Smooth muscle cell (in vitro differentiated cells): Measurements from ENCODE around the gene ULK2. TPM values are rescaled to one million over a fixed set of nuclear protein-coding genes. Genes with fewer than 3 reads are reported as not detected.

Experiments
- DNase-seq: peaks from one replicate; lab custom pipeline; 2025; ENCODE audit not compliant: unreplicated experiment; lab: John Stamatoyannopoulos, UW
- H2AFZ ChIP-seq: fragments of 200-600 bp; sonication (generic); 2 replicates; pipeline ENCODE4 v1.6.0; 2016; ENCODE audit warnings: antibody characterized with exemption, low read depth, mild to moderate bottlenecking
- H3F3A ChIP-seq: fragments of 200-600 bp; sonication (generic); 2 replicates; pipeline ENCODE4 v1.6.0; 2017; ENCODE audit warnings: antibody characterized with exemption, low read depth
- H3K27ac ChIP-seq: fragments of 200-600 bp; sonication (generic); 2 replicates; pipeline ENCODE4 v1.5.1; 2016; ENCODE audit warnings: low read depth, mild to moderate bottlenecking
- H3K27me3 ChIP-seq: fragments of 200-600 bp; sonication (generic); 2 replicates; pipeline ENCODE4 v1.6.1; 2016; ENCODE audit warnings: low read depth, mild to moderate bottlenecking
- H3K36me3 ChIP-seq: fragments of 200-600 bp; sonication (generic); 2 replicates; pipeline ENCODE4 v1.5.1; 2016; ENCODE audit warnings: low read depth
- H3K4me1 ChIP-seq: fragments of 200-600 bp; sonication (generic); 2 replicates; pipeline ENCODE4 v1.5.1; 2016; ENCODE audit warnings: low read depth
- H3K4me2 ChIP-seq: fragments of 200-600 bp; sonication (generic); 2 replicates; pipeline ENCODE4 v1.6.0; 2016; ENCODE audit warnings: mild to moderate bottlenecking
- H3K4me3 ChIP-seq: fragments of 200-600 bp; sonication (generic); 2 replicates; pipeline ENCODE4 v1.5.1; 2016; ENCODE audit warnings: mild to moderate bottlenecking
- H3K79me2 ChIP-seq: fragments of 200-600 bp; sonication (generic); 2 replicates; pipeline ENCODE4 v1.6.0; 2016; ENCODE audit warnings: low read depth, mild to moderate bottlenecking
- H3K9ac ChIP-seq: fragments of 200-600 bp; sonication (generic); 2 replicates; pipeline ENCODE4 v1.6.0; 2016; ENCODE audit warnings: low read depth
- H3K9me3 ChIP-seq: fragments of 200-600 bp; sonication (generic); replicated peaks from 2 replicates; pipeline ENCODE4 v1.5.1; 2016; ENCODE audit warnings: low read depth
- H4K20me1 ChIP-seq: fragments of 200-600 bp; sonication (generic); 2 replicates; pipeline ENCODE4 v1.6.0; 2016; ENCODE audit warnings: low read depth
- CTCF ChIP-seq: fragments of 200-600 bp; sonication (generic); IDR thresholded peaks from 2 replicates; pipeline ENCODE4 v1.5.1; 2017; ENCODE audit warnings: borderline replicate concordance, mild to moderate bottlenecking, antibody characterized with exemption; ENCODE audit not compliant: insufficient read depth, poor library complexity, severe bottlenecking
- WGBS: methylation state at CpG from one replicate; pipeline ENCODE4 v1.1.7; 2016; ENCODE audit warnings: low lambda C conversion rate; 5-methylcytosine and 5-hydroxymethylcytosine counted together
- polyA plus RNA-seq: library from polyadenylated mRNA; unstranded; fragments of >200 nt; fragmentation: Nextera tagmentation; extraction: Ambion mirVana; gene quantifications from 2 replicates; pipeline ENCODE4 v1.2.1, GENCODE V29; 2016
- total RNA-seq: library from RNA; depleted of rRNA; stranded (reverse); fragments of >200 nt; gene quantifications from 2 replicates; pipeline ENCODE4 v1.2.3, GENCODE V29; 2014

ULK2 gene
- total and polyA plus RNA-seq, 2 experiments from 2014 or later: 9.7 to 24.0 TPM

- DNase-seq: no peak
- no peak for TF ChIP-seq CTCF
- WGBS: 79% methylated on average over 15 of the region's 15 CpGs
- H3K9me3 ChIP-seq: no peaks in the 10 kb centered on the region
- H3K4me1 ChIP-seq: no peaks in the 10 kb centered on the region
- H3K36me3 ChIP-seq: no peaks in the 10 kb centered on the region
- no peak overlapping the region for H3K4me2 ChIP-seq
- H3K27ac ChIP-seq: no peak overlapping the region
- H3K9ac ChIP-seq: no peak overlapping the region
- no peaks in the 10 kb centered on the region for H3K27me3 ChIP-seq
- H3F3A ChIP-seq: no peaks in the 10 kb centered on the region
- no peaks in the 10 kb centered on the region for H4K20me1 ChIP-seq
- no peak overlapping the region for H3K4me3 ChIP-seq
- no peak overlapping the region for H2AFZ ChIP-seq
- H3K79me2 ChIP-seq: no peaks in the 10 kb centered on the region
These were observed 130.2 kb downstream of the ULK2 start for GRCh38 chr17:19737305-19738072.

GRCh38 chr17:19736071-19736470 lies 131.7 kb downstream of the ULK2 start:
- no peak for TF ChIP-seq CTCF
- Histone ChIP-seq H4K20me1 (no peaks in the 10 kb centered on the region), H3F3A (no peaks in the 10 kb centered on the region), H3K9me3 (no peaks in the 10 kb centered on the region), H3K27me3 (no peaks in the 10 kb centered on the region), H3K4me2 (no peak overlapping the region), H3K36me3 (no peaks in the 10 kb centered on the region), H3K27ac (no peak overlapping the region), H3K4me3 (no peak overlapping the region), H2AFZ (no peak overlapping the region), H3K79me2 (no peaks in the 10 kb centered on the region), H3K4me1 (no peaks in the 10 kb centered on the region), H3K9ac (no peak overlapping the region)
- 82% methylated on average over 11 of the region's 11 CpGs for WGBS
- no peak for DNase-seq

- Histone ChIP-seq H3K9ac (no peak overlapping the region), H4K20me1 (no peaks in the 10 kb centered on the region), H3K4me3 (no peak overlapping the region), H2AFZ (no peak overlapping the region), H3K27me3 (no peaks in the 10 kb centered on the region), H3K9me3 (no peaks in the 10 kb centered on the region), H3K79me2 (no peaks in the 10 kb centered on the region), H3K4me2 (no peak overlapping the region), H3K36me3 (no peaks in the 10 kb centered on the region), H3F3A (no peaks in the 10 kb centered on the region), H3K27ac (no peak overlapping the region), H3K4me1 (no peaks in the 10 kb centered on the region)
- no peak for DNase-seq
- TF ChIP-seq CTCF: no peak
- 83% methylated on average over 11 of the region's 11 CpGs for WGBS
These were observed 133.7 kb downstream of the ULK2 start for GRCh38 chr17:19733953-19734526.
